K562 (cell line): ENCODE measurements around the gene MOCOS. TPM values are rescaled to one million over a fixed set of nuclear protein-coding genes. Genes with fewer than 3 reads are reported as not detected.

Experiments used
- ATAC-seq: fragments of 200-7000 bp; cut with Tn5 transposase; 3 replicates; pipeline ENCODE4 v1.9.1; 2020; ENCODE audit warnings: moderate library complexity
- BruUV-seq: library from RNA; stranded (reverse); fragments of 400-500 nt; replicated peaks from 2 replicates; lab custom pipeline; 2021; lab: Mats Ljungman, UMichigan
- CTCF ChIA-PET: fragments of 300-600 bp; formaldehyde crosslinking; extraction: SDS; loops from one replicate; lab custom pipeline; 2021; ENCODE audit warnings: low intra/inter-chr PET ratio; lab: Yijun Ruan, JAX
- POLR2A ChIA-PET: fragments of 300-600, 350-650 bp; sonication (Branson Sonifier 250); formaldehyde crosslinking; extraction: SDS; loops from one replicate; lab custom pipeline; 2021; ENCODE audit warnings: antibody characterized with exemption, inconsistent platforms; lab: Yijun Ruan, JAX
- DNase-seq, 4 experiments: peaks; one replicate each; pipeline versions ENCODE4 v3.0.0 to v3.0.0-alpha.2; 2011 to 2018; ENCODE audit warnings: low spot score in 3 of 4, mixed read lengths in 3 of 4; ENCODE audit errors: extremely low read depth in 1 of 4
- FAIRE-seq: peaks from 2 replicates; lab custom pipeline; 2011; peaks lifted over from hg19 to GRCh38; lab: Jason Lieb, UNC
- H2AFZ ChIP-seq: 2 replicates; pipeline ENCODE4 v1.6.0; 2011; ENCODE audit warnings: low read depth, low read length, control low read depth, inconsistent platforms
- H3K27ac ChIP-seq: fragments of 200-600 bp; 3 replicates; pipeline ENCODE4 v1.8.0; 2011; ENCODE audit warnings: low read depth, mild to moderate bottlenecking, control low read depth, inconsistent platforms, low read length, moderate library complexity, mixed read lengths; ENCODE audit errors: extremely low read depth
- H3K27me3 ChIP-seq, 2 experiments: fragments of 300-600 bp in 1 of 2; 2 replicates in 1 of 2; 3 replicates in 1 of 2; pipeline versions ENCODE4 v1.6.0 to v1.8.0; 2011; ENCODE audit warnings: inconsistent platforms in 2 of 2, low read length in 2 of 2, mild to moderate bottlenecking in 1 of 2, mixed read lengths in 1 of 2, moderate library complexity in 1 of 2; ENCODE audit not compliant: control insufficient read depth in 2 of 2, insufficient read depth in 2 of 2
- H3K36me3 ChIP-seq: fragments of 300-600 bp; 3 replicates; pipeline ENCODE4 v1.8.0; 2011; ENCODE audit warnings: mild to moderate bottlenecking, low read length, inconsistent platforms; ENCODE audit not compliant: control insufficient read depth, insufficient read depth
- H3K4me1 ChIP-seq, 2 experiments: fragments of 200-600 bp in 1 of 2; replicated peaks in 1 of 2; 2 replicates in 1 of 2; 3 replicates in 1 of 2; pipeline versions ENCODE4 v1.5.1 to v1.8.0; 2011; ENCODE audit warnings: inconsistent platforms in 2 of 2, low read length in 2 of 2, mild to moderate bottlenecking in 1 of 2, mixed read lengths in 1 of 2, moderate library complexity in 1 of 2; ENCODE audit not compliant: control insufficient read depth in 2 of 2, insufficient read depth in 2 of 2
- H3K4me2 ChIP-seq: 2 replicates; pipeline ENCODE4 v1.6.1; 2011; ENCODE audit warnings: low read length, control low read depth, inconsistent platforms, mixed read lengths; ENCODE audit not compliant: insufficient read depth
- H3K4me3 ChIP-seq: fragments of 200-600 bp; sonication (generic), shearing (Covaris generic); 2 replicates; pipeline ENCODE4 v1.5.1; 2016; ENCODE audit warnings: control low read depth, inconsistent platforms
- H3K79me2 ChIP-seq: fragments of 200-600 bp; 3 replicates; pipeline ENCODE4 v1.8.0; 2011; ENCODE audit warnings: low read length, inconsistent platforms; ENCODE audit not compliant: control insufficient read depth, insufficient read depth
- H3K9ac ChIP-seq, 2 experiments: 2 replicates each; pipeline versions ENCODE4 v1.6.0 to v1.6.1; 2011; ENCODE audit warnings: low read depth in 2 of 2, low read length in 2 of 2, control low read depth in 1 of 2, inconsistent platforms in 1 of 2, mild to moderate bottlenecking in 1 of 2, mixed read lengths in 1 of 2; ENCODE audit not compliant: insufficient read depth in 1 of 2
- H3K9me1 ChIP-seq: one replicate; pipeline ENCODE4 v1.6.0; 2011; ENCODE audit warnings: inconsistent platforms, mild to moderate bottlenecking, low read length, moderate library complexity; ENCODE audit not compliant: control insufficient read depth, insufficient read depth
- H3K9me3 ChIP-seq: replicated peaks from 2 replicates; pipeline ENCODE4 v1.5.1; 2011; ENCODE audit warnings: low read depth, low read length, inconsistent platforms; ENCODE audit not compliant: control insufficient read depth, insufficient read depth
- H4K20me1 ChIP-seq: replicated peaks from 2 replicates; pipeline ENCODE4 v1.6.1; 2011; ENCODE audit warnings: low read length, inconsistent platforms, mixed read lengths; ENCODE audit not compliant: control insufficient read depth, insufficient read depth
- CXXC5 ChIP-seq: fragments of 250-450 bp; sonication (Bioruptor Pico); IDR thresholded peaks from 2 replicates; pipeline ENCODE4 v1.8.0; 2022; ENCODE audit warnings: inconsistent platforms, mild to moderate bottlenecking, moderate library complexity
- MEIS2 ChIP-seq: fragments of 450-650 bp; IDR thresholded peaks from 2 replicates; pipeline ENCODE4 v1.6.1; 2014; ENCODE audit warnings: mild to moderate bottlenecking; ENCODE audit not compliant: partially characterized antibody
- NR3C1 ChIP-seq: sonication (generic); formaldehyde crosslinking; IDR thresholded peaks from 2 replicates; pipeline ENCODE4 v1.8.1; 2022; ENCODE audit warnings: missing genetic modification reagents
- POLR2H ChIP-seq: IDR thresholded peaks from 2 replicates; pipeline ENCODE4 v1.6.1; 2016; ENCODE audit warnings: missing genetic modification characterization, low read depth, mild to moderate bottlenecking, control low read depth, missing compliant biosample characterization, moderate library complexity
- RBM14 ChIP-seq: fragments of 200-400 bp; formaldehyde crosslinking; IDR thresholded peaks from 2 replicates; pipeline ENCODE4 v1.6.1; 2018; ENCODE audit warnings: low read depth, mild to moderate bottlenecking, low read length, moderate library complexity, borderline replicate concordance; ENCODE audit not compliant: insufficient read depth
- SNRNP70 ChIP-seq: fragments of 200-400 bp; formaldehyde crosslinking; optimal IDR thresholded peaks from 2 replicates; pipeline ENCODE3; 2017; ENCODE audit warnings: low read depth, low read length
- SREBF2 ChIP-seq: sonication (generic); formaldehyde crosslinking; IDR thresholded peaks from 2 replicates; pipeline ENCODE4 v1.4.0; 2020; ENCODE audit warnings: mild to moderate bottlenecking, missing genetic modification reagents
- TCF3 ChIP-seq: sonication (generic); formaldehyde crosslinking; IDR thresholded peaks from 2 replicates; pipeline ENCODE4 v1.4.0; 2020; ENCODE audit warnings: mild to moderate bottlenecking, missing genetic modification reagents
- TCF7 ChIP-seq: sonication (generic); IDR thresholded peaks from 2 replicates; pipeline ENCODE4 v1.6.1; 2016; ENCODE audit warnings: antibody characterized with exemption, borderline replicate concordance
- TRIM24 ChIP-seq, 2 experiments: fragments of 450-650 bp; IDR thresholded peaks; 2 replicates each; pipeline ENCODE4 v1.6.1; 2016
- ZNF57 ChIP-seq: fragments of 450-650 bp; formaldehyde crosslinking; IDR thresholded peaks from 2 replicates; pipeline ENCODE4 v1.4.0; 2020; ENCODE audit warnings: mild to moderate bottlenecking, moderate library complexity
- WGBS: fragments of 100-300 bp; shearing (Covaris generic); methylation state at CpG from one replicate; pipeline ENCODE4 v1.1.6; 2016; ENCODE audit warnings: low coverage, mixed read lengths; ENCODE audit not compliant: insufficient coverage; ENCODE audit errors: missing lambda C conversion rate; 5-methylcytosine and 5-hydroxymethylcytosine counted together
- in situ Hi-C: fragments of 300-500 bp; cut with MboI; formaldehyde crosslinking; loops from 4 replicates; pipeline ENCODE4 v1.15.0; 2018; ENCODE audit warnings: inconsistent platforms, mixed read lengths
- intact Hi-C: fragments of 100-400 bp; cut with micrococcal nuclease; formaldehyde crosslinking; loops from 2 replicates; pipeline ENCODE4 v1.14.2; 2022
- polyA plus RNA-seq, 8 experiments: library from polyadenylated mRNA; depleted of rRNA in 4 of 8; stranded (reverse) in 5 of 8; unstranded in 3 of 8; fragments of >200 nt; fragmentation: Nextera tagmentation in 2 of 8; fragmentation: Illumina TruSeq in 1 of 8; extraction: Ambion mirVana in 2 of 8; extraction: Trizol in 1 of 8; gene quantifications; 2 replicates each; pipeline versions ENCODE4 v1.2.1 to v1.2.3, GENCODE V29; 2011 to 2014; ENCODE audit warnings: inconsistent platforms in 1 of 8, missing spikeins in 1 of 8
- total RNA-seq, 7 experiments: library from RNA; depleted of rRNA in 6 of 7; stranded (reverse); fragments of >200 nt in 6 of 7; fragmentation: Illumina TruSeq in 2 of 7; extraction: Trizol in 2 of 7; gene quantifications; 2 replicates each; pipeline versions ENCODE4 v1.2.1 to v1.2.3, GENCODE V29; 2011 to 2021; ENCODE audit warnings: low replicate concordance in 1 of 7
- TF ChIP-seq, protein P1 (sequence below): fragments of 150-350 bp; IDR thresholded peaks from 2 replicates; pipeline ENCODE4 v1.6.1; 2014; ENCODE audit warnings: low read depth, mild to moderate bottlenecking, low read length, borderline replicate concordance
- TF ChIP-seq, protein P2 (sequence below): fragments of 250-450 bp; sonication (Bioruptor Pico); IDR thresholded peaks from 2 replicates; pipeline ENCODE4 v1.5.0; 2021
- TF ChIP-seq, protein P3 (sequence below), 2 experiments: fragments of 150-350 bp in 1 of 2; IDR thresholded peaks; 2 replicates each; pipeline ENCODE4 v1.6.1; 2012 to 2016; ENCODE audit warnings: low read depth in 2 of 2, low read length in 2 of 2, mild to moderate bottlenecking in 1 of 2, moderate library complexity in 1 of 2
- TF ChIP-seq, protein P4 (sequence below): sonication (generic); formaldehyde crosslinking; IDR thresholded peaks from 2 replicates; pipeline ENCODE4 v1.8.0; 2022; ENCODE audit warnings: mild to moderate bottlenecking, missing genetic modification reagents

MOCOS gene
- total and polyA plus RNA-seq, 9 of the 15 experiments (the other 6 are each of a cell fraction or from before 2014, with no cell fraction given) = 4.5 to 12.4 (median 9.1) TPM

DNA sequence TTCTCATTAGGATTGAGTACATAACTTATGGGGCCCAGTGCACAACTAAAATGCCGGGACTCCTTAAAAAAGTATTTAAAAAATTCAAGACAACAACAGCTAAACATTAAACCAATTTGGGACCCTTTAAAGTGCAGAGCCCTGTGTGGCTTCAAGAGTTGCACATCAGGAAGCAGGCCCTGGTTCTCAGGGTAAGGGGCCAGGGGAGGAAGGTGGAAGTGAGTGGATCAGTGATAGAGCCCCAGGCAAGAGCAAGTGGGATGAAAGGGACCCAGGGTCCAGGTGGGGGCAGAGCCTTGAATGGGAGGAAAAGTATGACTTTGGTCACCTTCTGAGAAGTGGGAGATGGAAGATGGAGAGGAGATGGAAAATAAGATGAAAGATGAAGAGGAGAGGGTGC, 107.9 kb downstream of the MOCOS start:
- Histone ChIP-seq H3K9me3 (no peaks in the 10 kb centered on the region), H3K9me1 (no peaks in the 10 kb centered on the region), H3K4me2 (no peak overlapping the region), H3K36me3 (no peaks in the 10 kb centered on the region), H3K4me3 (no peak overlapping the region), H3K9ac (no peak overlapping the region), H4K20me1 (peaks cover 4% of the 10 kb centered on the region; the same call in 1 of the 2 replicates), H3K27ac (no peak overlapping the region), H3K27me3 (peaks cover 30 to 32% of the 10 kb centered on the region in 2 experiments), H3K4me1 (peaks cover 0 to 20% of the 10 kb centered on the region in 2 experiments; a peak in 4 of 5 replicates), H3K79me2 (no peaks in the 10 kb centered on the region), H2AFZ (no peak overlapping the region)
- intact Hi-C loops = loop anchor here (5.0 kb wide), 1 partner anchor 277 kb away; no protein-coding TSS in a partner anchor
- FAIRE-seq (no peak), DNase-seq (no peak), ATAC-seq (no peak)
- ChIA-PET CTCF (no interaction called here), POLR2A (no interaction called here)
- WGBS = 0% methylated on average over 1 of the region's 1 CpG
- in situ Hi-C loops = no loop called here
- no TSS peak for BruUV-seq
- TF ChIP-seq TCF7 (no peak), NR3C1 (CRISPR knock-in tag) (no peak), SNRNP70 (no peak), CXXC5 (CRISPR knock-in tag) (no peak), TCF3 (CRISPR knock-in tag) (no peak), SREBF2 (CRISPR knock-in tag) (no peak), MEIS2 (no peak), ZNF57 (no peak), RBM14 (no peak), TRIM24 (IDR thresholded peaks at IDR 0.05) (no peak), POLR2H (tag) (no peak)
- TF ChIP-seq, protein P1, sequence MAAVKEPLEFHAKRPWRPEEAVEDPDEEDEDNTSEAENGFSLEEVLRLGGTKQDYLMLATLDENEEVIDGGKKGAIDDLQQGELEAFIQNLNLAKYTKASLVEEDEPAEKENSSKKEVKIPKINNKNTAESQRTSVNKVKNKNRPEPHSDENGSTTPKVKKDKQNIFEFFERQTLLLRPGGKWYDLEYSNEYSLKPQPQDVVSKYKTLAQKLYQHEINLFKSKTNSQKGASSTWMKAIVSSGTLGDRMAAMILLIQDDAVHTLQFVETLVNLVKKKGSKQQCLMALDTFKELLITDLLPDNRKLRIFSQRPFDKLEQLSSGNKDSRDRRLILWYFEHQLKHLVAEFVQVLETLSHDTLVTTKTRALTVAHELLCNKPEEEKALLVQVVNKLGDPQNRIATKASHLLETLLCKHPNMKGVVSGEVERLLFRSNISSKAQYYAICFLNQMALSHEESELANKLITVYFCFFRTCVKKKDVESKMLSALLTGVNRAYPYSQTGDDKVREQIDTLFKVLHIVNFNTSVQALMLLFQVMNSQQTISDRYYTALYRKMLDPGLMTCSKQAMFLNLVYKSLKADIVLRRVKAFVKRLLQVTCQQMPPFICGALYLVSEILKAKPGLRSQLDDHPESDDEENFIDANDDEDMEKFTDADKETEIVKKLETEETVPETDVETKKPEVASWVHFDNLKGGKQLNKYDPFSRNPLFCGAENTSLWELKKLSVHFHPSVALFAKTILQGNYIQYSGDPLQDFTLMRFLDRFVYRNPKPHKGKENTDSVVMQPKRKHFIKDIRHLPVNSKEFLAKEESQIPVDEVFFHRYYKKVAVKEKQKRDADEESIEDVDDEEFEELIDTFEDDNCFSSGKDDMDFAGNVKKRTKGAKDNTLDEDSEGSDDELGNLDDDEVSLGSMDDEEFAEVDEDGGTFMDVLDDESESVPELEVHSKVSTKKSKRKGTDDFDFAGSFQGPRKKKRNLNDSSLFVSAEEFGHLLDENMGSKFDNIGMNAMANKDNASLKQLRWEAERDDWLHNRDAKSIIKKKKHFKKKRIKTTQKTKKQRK = no peak
- TF ChIP-seq, protein P2, sequence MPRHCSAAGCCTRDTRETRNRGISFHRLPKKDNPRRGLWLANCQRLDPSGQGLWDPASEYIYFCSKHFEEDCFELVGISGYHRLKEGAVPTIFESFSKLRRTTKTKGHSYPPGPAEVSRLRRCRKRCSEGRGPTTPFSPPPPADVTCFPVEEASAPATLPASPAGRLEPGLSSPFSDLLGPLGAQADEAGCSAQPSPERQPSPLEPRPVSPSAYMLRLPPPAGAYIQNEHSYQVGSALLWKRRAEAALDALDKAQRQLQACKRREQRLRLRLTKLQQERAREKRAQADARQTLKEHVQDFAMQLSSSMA = no peak
- TF ChIP-seq, protein P3, sequence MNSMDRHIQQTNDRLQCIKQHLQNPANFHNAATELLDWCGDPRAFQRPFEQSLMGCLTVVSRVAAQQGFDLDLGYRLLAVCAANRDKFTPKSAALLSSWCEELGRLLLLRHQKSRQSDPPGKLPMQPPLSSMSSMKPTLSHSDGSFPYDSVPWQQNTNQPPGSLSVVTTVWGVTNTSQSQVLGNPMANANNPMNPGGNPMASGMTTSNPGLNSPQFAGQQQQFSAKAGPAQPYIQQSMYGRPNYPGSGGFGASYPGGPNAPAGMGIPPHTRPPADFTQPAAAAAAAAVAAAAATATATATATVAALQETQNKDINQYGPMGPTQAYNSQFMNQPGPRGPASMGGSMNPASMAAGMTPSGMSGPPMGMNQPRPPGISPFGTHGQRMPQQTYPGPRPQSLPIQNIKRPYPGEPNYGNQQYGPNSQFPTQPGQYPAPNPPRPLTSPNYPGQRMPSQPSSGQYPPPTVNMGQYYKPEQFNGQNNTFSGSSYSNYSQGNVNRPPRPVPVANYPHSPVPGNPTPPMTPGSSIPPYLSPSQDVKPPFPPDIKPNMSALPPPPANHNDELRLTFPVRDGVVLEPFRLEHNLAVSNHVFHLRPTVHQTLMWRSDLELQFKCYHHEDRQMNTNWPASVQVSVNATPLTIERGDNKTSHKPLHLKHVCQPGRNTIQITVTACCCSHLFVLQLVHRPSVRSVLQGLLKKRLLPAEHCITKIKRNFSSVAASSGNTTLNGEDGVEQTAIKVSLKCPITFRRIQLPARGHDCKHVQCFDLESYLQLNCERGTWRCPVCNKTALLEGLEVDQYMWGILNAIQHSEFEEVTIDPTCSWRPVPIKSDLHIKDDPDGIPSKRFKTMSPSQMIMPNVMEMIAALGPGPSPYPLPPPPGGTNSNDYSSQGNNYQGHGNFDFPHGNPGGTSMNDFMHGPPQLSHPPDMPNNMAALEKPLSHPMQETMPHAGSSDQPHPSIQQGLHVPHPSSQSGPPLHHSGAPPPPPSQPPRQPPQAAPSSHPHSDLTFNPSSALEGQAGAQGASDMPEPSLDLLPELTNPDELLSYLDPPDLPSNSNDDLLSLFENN (IDR thresholded peaks at IDR 0.05; ENCODE audit: low read depth in 2 of 2, low read length in 2 of 2) = no peak
- TF ChIP-seq, protein P4, sequence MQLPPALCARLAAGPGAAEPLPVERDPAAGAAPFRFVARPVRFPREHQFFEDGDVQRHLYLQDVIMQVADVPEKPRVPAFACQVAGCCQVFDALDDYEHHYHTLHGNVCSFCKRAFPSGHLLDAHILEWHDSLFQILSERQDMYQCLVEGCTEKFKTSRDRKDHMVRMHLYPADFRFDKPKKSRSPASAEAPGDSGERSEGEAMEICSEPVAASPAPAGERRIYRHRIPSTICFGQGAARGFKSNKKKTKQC (CRISPR knock-in tag) = no peak
